IPS-18c (cell line): ENCODE measurements around the gene TOP2A.

ENCODE experiments used
- H3K4me3 ChIP-seq: 2 replicates; pipeline ENCODE4 v1.7.0; 2013; ENCODE audit warnings: low read depth, mild to moderate bottlenecking, low read length, moderate library complexity; ENCODE audit not compliant: insufficient read depth
- H3K9me3 ChIP-seq: one replicate; pipeline ENCODE4 v1.6.1; 2013; ENCODE audit warnings: mild to moderate bottlenecking, low read length, moderate library complexity; ENCODE audit not compliant: control insufficient read depth, insufficient read depth

The TOP2A gene

GRCh38 chr17:40417609-40418427, at the start of gene TOP2A:
TOP2A (minus strand) TSS chr17:40417896; CDS start chr17:40417791, 105 bp downstream.
- no peaks in the 10 kb centered on the region for H3K9me3 ChIP-seq
- peak within 1 kb of the TSS; percentile 90 for H3K4me3 ChIP-seq

- Histone ChIP-seq H3K4me3 (no peak overlapping the region), H3K9me3 (no peaks in the 10 kb centered on the region)
Measured at GRCh38 chr17:40467281-40467867, 49.7 kb upstream of the TOP2A start.

DNA sequence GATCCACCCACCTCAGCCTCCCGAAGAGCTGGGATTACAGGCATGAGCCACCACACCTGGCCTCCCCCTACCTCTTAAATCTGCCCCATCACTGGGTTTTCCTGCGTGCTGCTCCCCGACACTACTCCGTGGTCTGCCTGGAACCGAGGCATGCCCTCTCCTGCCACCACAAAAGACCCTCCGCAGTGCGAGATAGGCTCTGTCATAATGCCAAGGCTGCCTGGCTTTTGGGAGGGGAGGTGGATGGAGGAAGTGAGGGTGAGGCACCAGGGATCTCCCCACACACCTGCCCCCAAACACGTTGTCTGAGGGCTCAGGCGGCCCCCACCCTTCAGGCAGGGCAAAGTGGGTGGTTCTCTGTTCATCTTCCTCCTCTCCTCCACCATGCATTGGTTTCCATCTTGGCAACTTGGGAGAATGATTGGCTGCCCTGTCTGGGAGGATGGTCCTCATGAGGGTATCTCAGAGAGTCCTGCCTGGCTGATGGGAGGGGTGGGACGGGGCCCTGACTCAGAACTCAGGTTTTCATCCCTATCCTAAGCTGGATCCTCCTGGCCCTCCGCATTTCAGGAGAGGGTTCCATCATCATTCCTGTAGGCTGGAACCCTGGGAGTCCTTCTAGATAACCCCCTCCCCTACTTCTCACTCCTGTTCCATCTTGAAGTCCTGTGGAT, 48.7 kb upstream of the TOP2A start:
- Histone ChIP-seq H3K4me3 (no peak overlapping the region), H3K9me3 (no peaks in the 10 kb centered on the region)

- Histone ChIP-seq H3K4me3 (no peak overlapping the region; the same call in 1 of the 2 replicates), H3K9me3 (no peaks in the 10 kb centered on the region)
Measured at GRCh38 chr17:40464392-40464855, 46.7 kb upstream of the TOP2A start.

DNA sequence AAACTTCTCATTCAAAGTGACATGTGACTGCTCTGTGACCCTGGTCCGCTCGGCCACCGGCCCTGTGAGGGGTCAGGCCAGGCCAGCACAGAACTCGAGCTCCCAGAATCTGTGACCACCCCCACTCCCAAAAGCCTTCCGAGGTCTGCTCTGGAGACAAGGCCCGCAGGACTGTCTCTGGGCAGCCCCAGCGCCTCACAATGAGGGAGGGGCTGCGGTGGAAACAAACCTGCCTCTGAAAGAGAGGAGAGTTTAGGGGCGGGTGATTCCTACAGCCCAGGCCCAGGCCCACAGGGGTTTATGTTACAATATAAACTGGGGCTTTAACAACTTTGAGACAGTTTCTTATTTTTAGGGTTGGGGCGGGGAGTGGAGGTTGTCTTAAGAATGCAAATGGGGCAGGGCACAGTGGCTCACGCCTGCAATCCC, 45.4 kb upstream of the TOP2A start:
- Histone ChIP-seq H3K4me3 (no peak overlapping the region), H3K9me3 (no peaks in the 10 kb centered on the region)

- Histone ChIP-seq H3K9me3 (no peaks in the 10 kb centered on the region), H3K4me3 (no peak overlapping the region)
Measured at GRCh38 chr17:40462343-40463121, 44.8 kb upstream of the TOP2A start.

DNA sequence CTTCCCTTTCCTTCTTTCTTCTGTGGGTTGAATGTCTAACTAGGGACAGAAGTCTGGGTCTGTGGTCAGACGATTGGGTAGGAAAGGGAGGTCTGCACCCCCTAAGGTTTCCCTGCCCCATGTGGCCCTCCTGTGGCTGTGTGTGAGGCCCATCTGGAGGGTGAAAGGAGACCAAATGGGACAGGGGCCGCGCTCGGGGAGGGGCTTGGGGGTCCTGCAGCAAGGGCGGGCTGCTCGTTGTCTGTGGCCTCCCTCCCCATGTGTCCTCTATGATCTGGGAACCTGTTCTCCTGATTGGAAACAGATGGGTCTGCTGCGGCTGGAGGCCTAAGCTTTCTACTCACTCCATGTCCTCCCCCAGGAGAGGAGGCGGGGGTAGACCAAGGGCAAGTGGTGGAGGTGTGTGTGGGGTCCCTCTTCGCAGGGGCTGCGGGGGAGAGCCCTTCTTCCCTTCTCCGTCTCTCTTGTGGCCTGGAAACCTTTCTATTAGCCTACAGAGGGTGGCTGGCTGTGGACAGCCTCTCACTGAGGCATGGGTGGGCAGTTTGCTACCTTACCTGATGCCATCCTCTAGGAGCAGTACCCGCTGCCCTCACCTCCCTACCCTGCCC, 44.1 kb upstream of the TOP2A start:
- Histone ChIP-seq H3K9me3 (no peaks in the 10 kb centered on the region), H3K4me3 (no peak overlapping the region)

- no peaks in the 10 kb centered on the region for H3K9me3 ChIP-seq
Measured at GRCh38 chr17:40460968-40461731, 43.5 kb upstream of the TOP2A start.

DNA sequence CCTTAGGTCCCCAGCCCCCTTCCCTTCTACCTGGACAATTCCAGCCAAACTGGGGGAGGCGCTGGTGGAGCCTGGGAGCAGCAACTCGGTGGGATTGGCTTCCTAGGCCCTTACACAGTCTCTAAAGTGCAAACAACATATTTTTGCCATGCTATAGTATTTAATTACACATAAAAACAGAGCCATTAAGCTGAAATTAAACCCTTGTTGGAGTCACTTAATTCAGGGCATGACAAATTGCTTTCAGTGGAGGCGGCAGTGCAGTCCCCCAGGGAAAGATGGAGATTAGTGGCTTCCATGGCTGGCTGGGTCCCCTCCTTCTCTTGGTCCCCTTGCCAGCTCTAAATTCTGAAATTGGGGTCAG, 42.9 kb upstream of the TOP2A start:
- Histone ChIP-seq H3K4me3 (no peak overlapping the region), H3K9me3 (no peaks in the 10 kb centered on the region)

More at GRCh38 chr17:40460968-40461731, 43.5 kb upstream of the TOP2A start:
- no peak overlapping the region for H3K4me3 ChIP-seq

DNA sequence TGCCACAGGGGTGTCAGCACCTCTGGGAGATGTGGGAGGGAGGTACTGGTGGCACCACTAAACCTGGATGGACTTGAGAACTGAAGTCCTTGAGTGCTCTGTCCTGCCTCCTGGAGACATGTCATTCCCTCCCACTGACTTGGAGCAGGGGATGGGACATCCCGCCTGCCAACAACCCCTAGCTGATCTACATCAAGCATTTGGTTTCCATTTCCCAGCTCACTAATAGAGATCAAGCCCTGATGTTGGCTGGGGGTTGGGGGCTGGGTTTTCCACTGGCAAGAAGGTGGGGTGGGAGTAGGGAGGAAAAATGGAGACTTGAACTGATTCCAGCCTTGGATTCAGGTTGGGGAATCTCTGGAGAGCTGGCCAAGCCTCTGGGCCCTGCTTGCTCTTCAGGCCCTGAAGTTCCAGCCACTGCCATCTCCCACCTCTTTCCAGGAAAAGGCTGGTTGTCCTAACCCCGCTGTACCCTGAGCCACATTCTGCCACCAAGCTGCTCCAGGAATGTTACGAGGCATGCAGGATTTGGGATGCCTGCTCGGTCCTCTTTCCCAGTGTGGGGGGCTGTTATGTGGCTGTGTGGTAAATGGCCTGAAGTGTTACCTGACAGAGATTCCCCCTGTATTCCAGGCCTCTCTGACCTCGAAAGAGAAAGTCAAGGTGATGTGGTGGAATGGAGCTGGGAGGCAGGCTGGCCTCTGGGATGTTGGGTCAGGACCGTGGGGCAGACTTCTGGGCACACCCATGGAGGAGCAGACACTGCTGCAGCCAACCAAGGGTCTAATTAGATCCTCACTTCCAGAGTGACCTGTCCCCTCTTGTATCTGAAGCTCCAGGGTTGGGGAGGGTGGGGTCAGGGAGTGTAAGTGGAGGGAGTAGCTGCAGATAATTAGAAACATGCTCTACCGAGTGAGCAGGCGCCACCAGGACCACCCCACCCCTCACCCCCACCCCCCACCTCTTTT, 42.2 kb upstream of the TOP2A start:
- H3K9me3 ChIP-seq, result no peaks in the 10 kb centered on the region
- no peak overlapping the region; the same call in 1 of the 2 replicates for H3K4me3 ChIP-seq

DNA sequence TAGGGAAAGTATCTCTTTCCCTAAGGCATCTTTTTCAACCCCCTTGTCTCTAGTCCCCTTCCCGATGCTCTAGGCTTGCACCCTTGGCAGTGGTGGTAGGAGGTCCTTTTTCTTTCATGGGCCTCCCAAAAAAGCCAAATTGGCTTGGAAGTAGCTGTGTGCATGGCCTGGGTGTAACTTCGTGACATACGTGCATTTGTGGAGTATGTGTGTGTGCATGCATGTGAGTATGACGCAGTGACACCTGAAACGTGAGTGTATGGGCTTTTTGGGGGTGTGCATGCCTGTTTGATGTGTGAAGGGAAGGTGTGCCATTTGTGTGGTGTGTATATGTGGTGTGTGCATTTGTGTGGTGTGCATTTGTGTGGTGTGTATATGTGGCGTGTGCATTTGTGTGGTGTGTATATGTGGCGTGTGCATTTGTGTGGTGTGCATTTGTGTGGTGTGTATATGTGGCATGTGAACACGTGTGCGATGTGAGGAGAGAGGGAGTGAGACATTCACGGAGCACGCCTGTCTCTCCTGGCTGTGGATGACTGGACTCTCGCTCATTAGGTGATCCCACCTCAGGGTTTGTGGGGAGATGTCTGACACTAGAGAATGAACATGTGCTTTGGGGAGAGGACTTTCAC, 41.3 kb upstream of the TOP2A start:
- Histone ChIP-seq H3K9me3 (no peaks in the 10 kb centered on the region), H3K4me3 (no peak overlapping the region)

DNA sequence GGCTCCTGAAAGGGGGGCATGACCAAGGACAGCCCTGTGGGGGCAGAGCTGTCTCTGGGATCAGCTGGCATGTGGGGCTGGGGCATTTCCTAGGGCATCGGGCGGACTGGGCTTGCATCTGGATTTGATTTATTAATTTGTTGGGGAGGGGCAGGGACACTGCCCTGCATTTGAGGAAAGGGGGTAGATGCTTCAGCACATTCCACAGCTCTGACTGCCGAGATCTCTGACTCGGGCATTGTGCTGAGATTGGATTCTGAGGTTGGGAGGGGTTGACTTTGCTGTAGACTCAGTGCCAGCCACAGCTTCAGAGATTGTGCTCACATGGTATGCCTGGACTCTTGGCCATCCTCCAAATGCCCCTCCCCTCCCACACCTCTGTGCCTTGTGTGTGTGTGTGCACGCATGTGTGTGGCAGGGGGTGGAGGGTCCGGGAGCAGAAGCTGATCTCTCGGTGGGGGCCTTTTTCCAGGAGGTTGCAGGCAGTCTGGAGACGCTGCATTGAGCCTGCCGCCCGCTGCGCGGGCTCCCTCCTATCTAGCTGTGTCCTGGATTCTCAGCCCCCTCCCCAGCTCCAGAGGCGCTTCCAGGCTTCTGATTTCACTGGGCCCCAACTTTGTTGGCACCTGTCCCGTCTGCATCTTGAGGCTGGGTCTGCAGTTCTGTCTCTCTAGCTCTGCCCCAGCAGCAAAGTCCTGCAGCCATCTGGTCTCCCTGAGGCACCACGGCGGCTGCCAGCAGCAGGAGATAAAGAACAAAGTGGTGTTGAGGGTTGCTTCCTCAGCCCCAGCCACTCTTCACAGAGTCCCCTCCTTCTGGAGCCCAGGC, 40.5 kb upstream of the TOP2A start:
- H3K9me3 ChIP-seq, result no peaks in the 10 kb centered on the region
- H3K4me3 ChIP-seq, result no peak overlapping the region

- no peak overlapping the region for H3K4me3 ChIP-seq
Measured at GRCh38 chr17:40457369-40457768, 39.7 kb upstream of the TOP2A start.

GRCh38 chr17:40456396-40456951, 38.8 kb upstream of the TOP2A start:
- no peak overlapping the region for H3K4me3 ChIP-seq
- no peaks in the 10 kb centered on the region for H3K9me3 ChIP-seq

More at GRCh38 chr17:40457369-40457768, 39.7 kb upstream of the TOP2A start:
- no peaks in the 10 kb centered on the region for H3K9me3 ChIP-seq
